Kidney (tissue), 14 donors: Measurements from ENCODE around the gene VWF. TPM values are rescaled to one million over a fixed set of nuclear protein-coding genes. Genes with fewer than 3 reads are reported as not detected.

Source experiments
- DNase-seq, 5 donors: peaks; one replicate each; pipeline ENCODE4 v3.0.0-alpha.2; 2013 to 2020
- FAIRE-seq: peaks from 2 replicates; lab custom pipeline; 2012; peaks lifted over from hg19 to GRCh38; lab: Jason Lieb, UNC
- H3K27ac ChIP-seq, 2 donors: one replicate each; pipeline ENCODE4 v1.7.0; 2013; ENCODE audit warnings: low read depth in 2 of 2, low read length in 2 of 2, inconsistent platforms in 1 of 2
- H3K27me3 ChIP-seq: one replicate; pipeline ENCODE4 v1.7.1; 2013; ENCODE audit warnings: low read length, inconsistent platforms; ENCODE audit not compliant: control insufficient read depth, insufficient read depth
- H3K36me3 ChIP-seq, 3 donors: one replicate each; pipeline versions ENCODE4 v1.7.0 to v1.7.1; 2013; ENCODE audit warnings: low read length in 3 of 3, control low read depth in 1 of 3, inconsistent platforms in 1 of 3; ENCODE audit not compliant: insufficient read depth in 3 of 3, control insufficient read depth in 2 of 3
- H3K4me1 ChIP-seq, 3 donors: one replicate each; pipeline versions ENCODE4 v1.7.0 to v1.7.1; 2013; ENCODE audit warnings: low read length in 3 of 3, inconsistent platforms in 1 of 3, low read depth in 1 of 3; ENCODE audit not compliant: control insufficient read depth in 2 of 3, insufficient read depth in 2 of 3
- H3K4me3 ChIP-seq, 3 donors: one replicate each; pipeline versions ENCODE4 v1.7.0 to v1.8.1; 2013; ENCODE audit warnings: low read length in 3 of 3, control low read depth in 1 of 3, inconsistent platforms in 1 of 3
- H3K9ac ChIP-seq, 3 donors: one replicate each; pipeline versions ENCODE4 v1.7.0 to v1.7.1; 2013; ENCODE audit warnings: low read length in 3 of 3, control low read depth in 1 of 3, inconsistent platforms in 1 of 3
- H3K9me3 ChIP-seq, 3 donors: one replicate each; pipeline versions ENCODE4 v1.7.0 to v1.7.1; 2013; ENCODE audit warnings: low read length in 3 of 3, control low read depth in 1 of 3, inconsistent platforms in 1 of 3; ENCODE audit not compliant: control insufficient read depth in 2 of 3, insufficient read depth in 1 of 3
- intact Hi-C: fragments of 100-400 bp; cut with DNase I; formaldehyde crosslinking; loops from one replicate; pipeline ENCODE4 v1.11.1; 2022
- polyA plus RNA-seq: library from polyadenylated mRNA; stranded (reverse); fragments of 350-450 nt; fragmentation: Illumina TruSeq; extraction: RNeasy Lipid Tissue Mini Kit (QIAGEN cat#74804); gene quantifications from one replicate; pipeline ENCODE4 v1.2.3, GENCODE V29; 2014; ENCODE audit warnings: low read depth, low replicate concordance; ENCODE audit not compliant: insufficient read depth
- total RNA-seq: library from RNA; stranded (reverse); fragmentation: NEBNext Ultra II Directional; extraction: Animal tissue kit (Norgen Biotek cat#: 25700); gene quantifications from one replicate; pipeline ENCODE4 v1.2.1, GENCODE V29; 2021
- TF ChIP-seq, protein P1 (sequence below): IDR thresholded peaks from 3 replicates; pipeline ENCODE4 v1.5.1; 2012; ENCODE audit warnings: mild to moderate bottlenecking, moderate library complexity, borderline replicate concordance; ENCODE audit not compliant: insufficient read depth; ENCODE audit errors: extremely low read depth
- donor health status: control.
- donor health status: control.
- donor health status: control.
- donor health status: control.
- donor health status: control.
- donor health status: DM: yes; HTN: yes; CAD: no.
- donor health status: Normal renal cell carcinoma (clear cell type).

The VWF gene
- total and polyA plus RNA-seq, 2 donors from 2014 or later, result 9.6 to 183 TPM

DNA sequence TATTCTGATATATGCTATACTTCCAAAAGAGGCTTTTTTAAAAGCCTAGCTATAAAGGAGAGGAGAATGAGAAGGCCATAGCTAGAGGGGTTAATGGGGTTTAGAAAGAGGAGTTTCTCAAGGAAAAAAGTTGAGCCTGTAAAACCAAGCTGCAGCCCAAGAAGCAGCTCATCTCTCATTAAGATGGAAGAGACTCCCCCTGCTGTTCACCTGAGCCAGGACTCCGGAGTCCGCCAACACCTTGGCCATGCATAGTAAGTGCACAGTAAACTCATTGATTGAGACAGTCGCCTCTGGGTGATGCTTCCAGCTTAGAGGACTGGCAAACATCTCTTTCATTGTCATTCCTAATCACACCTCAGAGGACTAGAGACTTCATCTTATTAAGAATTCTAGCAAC is 225.6 kb downstream of the VWF start:
- no peaks in the 10 kb centered on the region for H3K4me1 ChIP-seq
- H3K9me3 ChIP-seq, result peaks cover 0 to 4% (median 0%) of the 10 kb centered on the region in 3 donors
- no peak overlapping the region for H3K27ac ChIP-seq
- intact Hi-C loops, result no loop called here
- no peaks in the 10 kb centered on the region for H3K36me3 ChIP-seq
- FAIRE-seq (no peak), DNase-seq (no peak)
- no peak overlapping the region for H3K9ac ChIP-seq
- H3K27me3 ChIP-seq, result no peaks in the 10 kb centered on the region
- TF ChIP-seq, protein P1, sequence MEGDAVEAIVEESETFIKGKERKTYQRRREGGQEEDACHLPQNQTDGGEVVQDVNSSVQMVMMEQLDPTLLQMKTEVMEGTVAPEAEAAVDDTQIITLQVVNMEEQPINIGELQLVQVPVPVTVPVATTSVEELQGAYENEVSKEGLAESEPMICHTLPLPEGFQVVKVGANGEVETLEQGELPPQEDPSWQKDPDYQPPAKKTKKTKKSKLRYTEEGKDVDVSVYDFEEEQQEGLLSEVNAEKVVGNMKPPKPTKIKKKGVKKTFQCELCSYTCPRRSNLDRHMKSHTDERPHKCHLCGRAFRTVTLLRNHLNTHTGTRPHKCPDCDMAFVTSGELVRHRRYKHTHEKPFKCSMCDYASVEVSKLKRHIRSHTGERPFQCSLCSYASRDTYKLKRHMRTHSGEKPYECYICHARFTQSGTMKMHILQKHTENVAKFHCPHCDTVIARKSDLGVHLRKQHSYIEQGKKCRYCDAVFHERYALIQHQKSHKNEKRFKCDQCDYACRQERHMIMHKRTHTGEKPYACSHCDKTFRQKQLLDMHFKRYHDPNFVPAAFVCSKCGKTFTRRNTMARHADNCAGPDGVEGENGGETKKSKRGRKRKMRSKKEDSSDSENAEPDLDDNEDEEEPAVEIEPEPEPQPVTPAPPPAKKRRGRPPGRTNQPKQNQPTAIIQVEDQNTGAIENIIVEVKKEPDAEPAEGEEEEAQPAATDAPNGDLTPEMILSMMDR, result no peak
- H3K4me3 ChIP-seq, result no peak overlapping the region

Other genes starting within 250 kb of the VWF start
- 4.4 TPM for gene ANO2, start 179.4 kb downstream of the VWF start, total RNA-seq
- gene ANO2, start 179.4 kb downstream of the VWF start, polyA plus RNA-seq, result 0.34 TPM
- gene CD9, start 75.7 kb upstream of the VWF start, total RNA-seq, result 421 TPM
- gene CD9, start 75.7 kb upstream of the VWF start, polyA plus RNA-seq, result 301 TPM
- gene PLEKHG6, start 186.0 kb upstream of the VWF start, total RNA-seq, result 2.5 TPM
- gene PLEKHG6, start 186.0 kb upstream of the VWF start, polyA plus RNA-seq, result 2.9 TPM
- 186 TPM for gene TNFRSF1A, start 217.4 kb upstream of the VWF start, total RNA-seq
- gene TNFRSF1A, start 217.4 kb upstream of the VWF start, polyA plus RNA-seq, result 99.6 TPM